H1 (cell line): ENCODE data around the gene STK11. TPM values are rescaled to one million over a fixed set of nuclear protein-coding genes. Genes with fewer than 3 reads are reported as not detected.

Experiments used
- ATF2 ChIP-seq: IDR thresholded peaks from 2 replicates; pipeline ENCODE4 v1.6.1; 2012; ENCODE audit warnings: low read length, inconsistent platforms
- BACH1 ChIP-seq: IDR thresholded peaks from 2 replicates; pipeline ENCODE4 v1.6.1; 2012; ENCODE audit warnings: low read length, improper control_type of control experiment
- HDAC2 ChIP-seq, 2 experiments: fragments of 300-600 bp in 1 of 2; sonication (generic) in 1 of 2; IDR thresholded peaks; 2 replicates each; pipeline ENCODE4 v1.6.1; 2011 to 2012; ENCODE audit warnings: low read depth in 2 of 2, low read length in 2 of 2, mild to moderate bottlenecking in 2 of 2, moderate library complexity in 2 of 2, borderline replicate concordance in 1 of 2, inconsistent platforms in 1 of 2
- SIX5 ChIP-seq: IDR thresholded peaks from 2 replicates; pipeline ENCODE4 v1.6.1; 2011; ENCODE audit warnings: mild to moderate bottlenecking, low read depth, low read length
- TAF7 ChIP-seq: optimal IDR thresholded peaks from 2 replicates; pipeline ENCODE3; 2011; ENCODE audit warnings: low read depth, mild to moderate bottlenecking, inconsistent platforms, low read length, moderate library complexity, borderline replicate concordance
- polyA plus RNA-seq, 7 experiments: library from polyadenylated mRNA; depleted of rRNA in 3 of 7; stranded (reverse) in 5 of 7; unstranded in 2 of 7; fragments of >200 nt in 5 of 7; fragments of 200-250 nt in 2 of 7; gene quantifications; 1 replicate in 5 of 7; 2 replicates in 1 of 7; 4 replicates in 1 of 7; pipeline versions ENCODE4 v1.2.1 to v1.2.3, GENCODE V29; 2011 to 2013; ENCODE audit warnings: missing spikeins in 2 of 7, mixed read lengths in 2 of 7
- total RNA-seq: library from RNA; stranded (reverse); fragmentation: NEBNext Ultra II Directional; extraction: Animal tissue kit (Norgen Biotek cat#: 25700); gene quantifications from 2 replicates; pipeline ENCODE4 v1.2.1, GENCODE V29; 2021

STK11 gene
- total and polyA plus RNA-seq, 2 of the 8 experiments (the other 6 are each of a cell fraction or from before 2014, with no cell fraction given), result 45.3 to 70.7 TPM

GRCh38 chr19:1170938-1171754 lies 34.4 kb upstream of the STK11 start (continued):
- TF ChIP-seq ATF2, result no peak
- no peak for TF ChIP-seq SIX5
- TF ChIP-seq BACH1, result no peak
- TF ChIP-seq HDAC2 (IDR thresholded peaks at IDR 0.05; ENCODE audit: borderline replicate concordance in 1 of 2, low read depth in 2 of 2, low read length in 2 of 2), result no peak
- no peak for TF ChIP-seq TAF7
